Measurements from ENCODE around the gene PDPK1.

Gene PDPK1

DNA sequence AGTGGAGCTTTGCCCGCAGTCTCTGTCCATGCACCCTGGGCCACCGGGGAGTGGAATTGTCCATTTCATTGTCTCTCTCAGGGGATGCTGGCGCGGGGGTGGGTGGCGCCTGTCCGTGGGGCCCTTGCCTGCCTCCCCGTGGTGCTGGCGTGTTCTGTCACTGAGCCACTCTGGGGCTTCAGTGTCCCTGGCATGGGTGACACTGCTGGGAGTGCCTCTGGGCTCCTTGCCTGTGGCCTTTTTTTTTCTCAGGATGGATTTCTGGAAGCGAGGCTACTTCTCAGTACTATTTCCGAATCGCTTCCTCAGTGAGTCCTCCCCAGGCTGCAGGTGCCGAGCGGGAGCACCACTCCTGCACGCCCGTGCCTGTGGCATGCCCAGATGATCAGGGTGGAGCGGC lies 55.0 kb downstream of the PDPK1 start:
- no peaks in the 10 kb centered on the region for H3K4me1 ChIP-seq (ENCODE audit: insufficient read depth, low read length, severe bottlenecking)

DNA sequence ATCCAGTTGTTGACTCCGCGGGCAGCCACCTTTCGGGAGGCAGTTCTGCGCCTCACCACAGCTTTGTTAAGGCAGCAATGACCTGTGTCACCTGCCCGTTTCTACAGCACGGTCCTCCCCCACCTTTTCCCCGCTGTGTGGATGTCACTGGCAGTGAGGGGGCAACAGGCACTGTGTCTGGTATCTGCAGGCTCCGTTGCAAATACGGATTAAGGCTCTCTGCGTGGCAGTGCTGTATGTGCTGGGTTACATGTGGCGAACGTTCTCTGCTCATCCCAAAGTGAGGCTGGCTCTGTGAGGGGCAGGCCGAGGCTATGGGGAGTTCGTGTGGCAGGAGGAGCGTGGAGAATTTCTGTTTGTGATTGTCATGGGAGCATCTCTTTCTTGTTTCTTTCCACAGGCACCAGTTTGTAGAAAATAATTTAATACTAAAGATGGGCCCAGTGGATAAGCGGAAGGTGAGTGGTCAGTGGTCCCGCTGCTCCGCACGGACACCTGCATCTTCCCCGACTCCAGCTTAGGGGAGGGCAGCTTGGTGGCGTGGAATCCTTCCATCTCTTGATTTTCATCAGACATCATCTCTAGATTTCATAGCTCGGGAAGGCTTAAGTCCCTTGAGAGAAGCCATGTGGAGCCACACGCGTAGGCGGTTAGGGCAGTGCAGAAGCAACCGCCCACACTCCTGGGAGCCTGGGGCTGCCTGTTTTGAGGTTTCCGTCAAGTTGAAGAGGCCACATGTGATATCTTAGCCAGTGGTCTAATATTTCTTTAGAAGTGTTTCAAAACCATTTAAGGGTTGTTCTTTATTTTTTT lies 57.8 kb downstream of the PDPK1 start:
- H3F3A ChIP-seq (ENCODE audit: insufficient read depth, low read length) = no peaks in the 10 kb centered on the region
- H2AFZ ChIP-seq (ENCODE audit: low read length) = no peak overlapping the region
- H3K4me2 ChIP-seq (ENCODE audit: low read length) = no peak overlapping the region
- no peaks in the 10 kb centered on the region for H3K79me2 ChIP-seq (ENCODE audit: insufficient read depth, low read length)
- peaks cover 52% of the 10 kb centered on the region for H3K36me3 ChIP-seq (ENCODE audit: insufficient read depth, low read length)
- no peaks in the 10 kb centered on the region for H3K9me2 ChIP-seq (ENCODE audit: low read depth, low read length)
- no peaks in the 10 kb centered on the region for H3K9me3 ChIP-seq (ENCODE audit: low read length)
- no peaks in the 10 kb centered on the region for H3K4me1 ChIP-seq (ENCODE audit: insufficient read depth, low read length, severe bottlenecking)
- no peaks in the 10 kb centered on the region for H4K20me1 ChIP-seq (ENCODE audit: insufficient read depth, low read length)
- H3K4me3 ChIP-seq (ENCODE audit: low read depth, low read length, poor library complexity, severe bottlenecking) = no peak overlapping the region
- H3K27ac ChIP-seq (ENCODE audit: low read depth, low read length, poor library complexity, severe bottlenecking) = no peak overlapping the region
- H3K9ac ChIP-seq (ENCODE audit: low read length) = no peak overlapping the region
- no peak for TF ChIP-seq EZH2 (IDR thresholded peaks at IDR 0.05; ENCODE audit: borderline replicate concordance, low read length)
- H3K27me3 ChIP-seq (ENCODE audit: insufficient read depth, low read length) = no peaks in the 10 kb centered on the region

More for the DNA sequence above, 55.0 kb downstream of the PDPK1 start:
- no peak overlapping the region for H2AFZ ChIP-seq (ENCODE audit: low read length)
- no peaks in the 10 kb centered on the region for H3K79me2 ChIP-seq (ENCODE audit: insufficient read depth, low read length)
- no peaks in the 10 kb centered on the region for H3K27me3 ChIP-seq (ENCODE audit: insufficient read depth, low read length)
- H3K9me2 ChIP-seq (ENCODE audit: low read depth, low read length) = no peaks in the 10 kb centered on the region
- H3K4me3 ChIP-seq (ENCODE audit: low read depth, low read length, poor library complexity, severe bottlenecking) = no peak overlapping the region
- no peaks in the 10 kb centered on the region for H3K9me3 ChIP-seq (ENCODE audit: low read length)
- no peaks in the 10 kb centered on the region for H3F3A ChIP-seq (ENCODE audit: insufficient read depth, low read length)
- H4K20me1 ChIP-seq (ENCODE audit: insufficient read depth, low read length) = no peaks in the 10 kb centered on the region
- H3K27ac ChIP-seq (ENCODE audit: low read depth, low read length, poor library complexity, severe bottlenecking) = no peak overlapping the region
- peaks cover 67% of the 10 kb centered on the region for H3K36me3 ChIP-seq (ENCODE audit: insufficient read depth, low read length)
- no peak overlapping the region for H3K9ac ChIP-seq (ENCODE audit: low read length)
- H3K4me2 ChIP-seq (ENCODE audit: low read length) = no peak overlapping the region
- TF ChIP-seq, protein P1, sequence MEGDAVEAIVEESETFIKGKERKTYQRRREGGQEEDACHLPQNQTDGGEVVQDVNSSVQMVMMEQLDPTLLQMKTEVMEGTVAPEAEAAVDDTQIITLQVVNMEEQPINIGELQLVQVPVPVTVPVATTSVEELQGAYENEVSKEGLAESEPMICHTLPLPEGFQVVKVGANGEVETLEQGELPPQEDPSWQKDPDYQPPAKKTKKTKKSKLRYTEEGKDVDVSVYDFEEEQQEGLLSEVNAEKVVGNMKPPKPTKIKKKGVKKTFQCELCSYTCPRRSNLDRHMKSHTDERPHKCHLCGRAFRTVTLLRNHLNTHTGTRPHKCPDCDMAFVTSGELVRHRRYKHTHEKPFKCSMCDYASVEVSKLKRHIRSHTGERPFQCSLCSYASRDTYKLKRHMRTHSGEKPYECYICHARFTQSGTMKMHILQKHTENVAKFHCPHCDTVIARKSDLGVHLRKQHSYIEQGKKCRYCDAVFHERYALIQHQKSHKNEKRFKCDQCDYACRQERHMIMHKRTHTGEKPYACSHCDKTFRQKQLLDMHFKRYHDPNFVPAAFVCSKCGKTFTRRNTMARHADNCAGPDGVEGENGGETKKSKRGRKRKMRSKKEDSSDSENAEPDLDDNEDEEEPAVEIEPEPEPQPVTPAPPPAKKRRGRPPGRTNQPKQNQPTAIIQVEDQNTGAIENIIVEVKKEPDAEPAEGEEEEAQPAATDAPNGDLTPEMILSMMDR (IDR thresholded peaks at IDR 0.05; ENCODE audit: low read length) = no peak
- no peak for TF ChIP-seq EZH2 (IDR thresholded peaks at IDR 0.05; ENCODE audit: borderline replicate concordance, low read length)

DNA sequence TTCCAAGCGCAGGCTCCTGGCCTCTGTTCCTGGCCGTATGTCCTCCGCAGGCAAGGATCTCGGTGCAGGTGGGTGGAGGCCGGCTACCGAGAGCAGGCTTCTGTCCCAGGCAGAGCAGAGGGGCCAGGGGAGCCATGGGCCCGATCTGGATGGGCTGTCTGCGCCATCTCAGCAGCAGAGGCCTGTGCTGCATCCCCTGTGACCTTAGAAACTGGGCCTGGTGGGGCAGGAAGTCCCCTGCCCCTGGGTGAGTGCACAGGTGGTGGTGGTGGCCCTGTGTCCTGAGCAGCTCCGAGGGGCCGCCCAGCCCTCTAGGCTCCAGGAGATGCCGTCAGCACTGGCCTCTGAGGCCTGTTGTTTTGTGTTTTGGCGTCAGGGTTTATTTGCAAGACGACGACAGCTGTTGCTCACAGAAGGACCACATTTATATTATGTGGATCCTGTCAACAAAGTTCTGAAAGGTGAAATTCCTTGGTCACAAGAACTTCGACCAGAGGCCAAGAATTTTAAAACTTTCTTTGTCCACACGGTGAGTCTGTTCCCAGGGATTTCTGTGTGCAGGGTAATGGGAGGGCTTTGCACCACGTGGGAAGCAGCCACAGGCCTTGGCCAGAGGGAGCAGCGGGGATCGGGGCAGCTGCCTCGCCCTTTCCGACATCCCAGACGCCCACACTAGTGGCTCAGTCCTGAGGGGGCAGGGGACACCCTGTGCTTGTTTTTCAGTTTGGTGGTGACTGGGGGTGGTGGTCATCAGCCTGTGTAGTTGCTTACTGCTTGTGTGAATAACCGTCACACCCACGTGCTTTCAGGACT lies 59.1 kb downstream of the PDPK1 start:
- no peaks in the 10 kb centered on the region for H4K20me1 ChIP-seq (ENCODE audit: insufficient read depth, low read length)
- H3K9ac ChIP-seq (ENCODE audit: low read length) = no peak overlapping the region
- H3K9me3 ChIP-seq (ENCODE audit: low read length) = no peaks in the 10 kb centered on the region
- H3K4me3 ChIP-seq (ENCODE audit: low read depth, low read length, poor library complexity, severe bottlenecking) = no peak overlapping the region
- no peak overlapping the region for H3K4me2 ChIP-seq (ENCODE audit: low read length)
- no peak overlapping the region for H2AFZ ChIP-seq (ENCODE audit: low read length)
- no peaks in the 10 kb centered on the region for H3F3A ChIP-seq (ENCODE audit: insufficient read depth, low read length)
- H3K9me2 ChIP-seq (ENCODE audit: low read depth, low read length) = no peaks in the 10 kb centered on the region
- no peak overlapping the region for H3K27ac ChIP-seq (ENCODE audit: low read depth, low read length, poor library complexity, severe bottlenecking)
- H3K79me2 ChIP-seq (ENCODE audit: insufficient read depth, low read length) = no peaks in the 10 kb centered on the region
- H3K27me3 ChIP-seq (ENCODE audit: insufficient read depth, low read length) = no peaks in the 10 kb centered on the region
- TF ChIP-seq, protein P1 (IDR thresholded peaks at IDR 0.05; ENCODE audit: low read length) = no peak
- TF ChIP-seq EZH2 (IDR thresholded peaks at IDR 0.05; ENCODE audit: borderline replicate concordance, low read length) = no peak
- H3K4me1 ChIP-seq (ENCODE audit: insufficient read depth, low read length, severe bottlenecking) = no peaks in the 10 kb centered on the region
- H3K36me3 ChIP-seq (ENCODE audit: insufficient read depth, low read length) = peaks cover 46% of the 10 kb centered on the region

Measured in OCI-LY1 (cell line).